HCT116 (cell line): ENCODE data around the gene PRLH. TPM values are rescaled to one million over a fixed set of nuclear protein-coding genes. Genes with fewer than 3 reads are reported as not detected.

Source experiments
- ATAC-seq: fragments of 200-7000 bp; cut with Tn5 transposase; 2 replicates; pipeline ENCODE4 v1.9.1; 2020; ENCODE audit warnings: mild to moderate bottlenecking, moderate library complexity
- BruUV-seq: library from RNA; stranded (reverse); fragments of 400-500 nt; replicated peaks from 2 replicates; lab custom pipeline; 2021; lab: Mats Ljungman, UMichigan
- CTCF ChIA-PET: fragments of 300-600 bp; sonication (Branson Sonifier 250); formaldehyde crosslinking; loops from one replicate; lab custom pipeline; 2021; ENCODE audit warnings: antibody characterized with exemption; lab: Charles Lee
- POLR2A ChIA-PET: fragments of 300-600, 350-600 bp; sonication (Branson Sonifier 250); formaldehyde crosslinking; loops from one replicate; lab custom pipeline; 2021; ENCODE audit warnings: antibody characterized with exemption; lab: Charles Lee
- RAD21 ChIA-PET, 2 experiments: fragments of 300-600 bp; sonication (Branson Sonifier 250); formaldehyde crosslinking; loops; one replicate each; lab custom pipeline; 2023; ENCODE audit warnings: low total read pairs in 2 of 2; ENCODE audit not compliant: uncharacterized antibody in 2 of 2, unreplicated experiment in 2 of 2, low non-redundant PET in 1 of 2; lab: Charles Lee
- DNase-seq: peaks from one replicate; pipeline ENCODE4 v3.0.0-alpha.2; 2010; ENCODE audit warnings: low read depth, low spot score
- H2AFZ ChIP-seq: fragments of 200-600 bp; shearing (Covaris generic), sonication (generic); 2 replicates; pipeline ENCODE4 v1.6.1; 2017; ENCODE audit warnings: low read depth, mixed run types, mixed read lengths, antibody characterized with exemption, low read length; ENCODE audit not compliant: poor library complexity, severe bottlenecking
- H3K27ac ChIP-seq: 2 replicates; pipeline ENCODE4 v1.5.1; 2012; ENCODE audit warnings: low read depth, low read length
- H3K27me3 ChIP-seq: fragments of 200-600 bp; sonication (generic); 2 replicates; pipeline ENCODE4 v1.6.1; 2016; ENCODE audit warnings: mixed run types, low read length, mixed read lengths; ENCODE audit not compliant: insufficient read depth
- H3K36me3 ChIP-seq, 2 experiments: fragments of 200-500 bp in 1 of 2; fragments of 200-600 bp in 1 of 2; sonication (Bioruptor generic) in 1 of 2; sonication (generic) in 1 of 2; 2 replicates each; pipeline versions ENCODE4 v1.5.1 to v1.6.1; 2014 to 2016; ENCODE audit warnings: low read length in 2 of 2, inconsistent platforms in 1 of 2, mixed read lengths in 1 of 2, mixed run types in 1 of 2; ENCODE audit not compliant: insufficient read depth in 2 of 2, control insufficient read depth in 1 of 2
- H3K4me1 ChIP-seq, 2 experiments: fragments of 200-600 bp in 1 of 2; sonication (generic) in 1 of 2; 2 replicates each; pipeline versions ENCODE4 v1.5.1 to v1.6.1; 2012 to 2017; ENCODE audit warnings: low read length in 2 of 2, inconsistent platforms in 1 of 2, mild to moderate bottlenecking in 1 of 2, mixed read lengths in 1 of 2, mixed run types in 1 of 2, moderate library complexity in 1 of 2; ENCODE audit not compliant: insufficient read depth in 2 of 2, control insufficient read depth in 1 of 2
- H3K4me2 ChIP-seq: fragments of 200-600 bp; sonication (generic); 2 replicates; pipeline ENCODE4 v1.6.1; 2017; ENCODE audit warnings: mixed run types, low read length, mixed read lengths
- H3K4me3 ChIP-seq, 2 experiments: fragments of 200-600 bp in 1 of 2; sonication (generic) in 1 of 2; replicated peaks in 1 of 2; 2 replicates each; pipeline ENCODE4 v1.5.1; 2011 to 2016; ENCODE audit warnings: low read length in 2 of 2, control low read depth in 1 of 2, low read depth in 1 of 2, mild to moderate bottlenecking in 1 of 2, mixed read lengths in 1 of 2, mixed run types in 1 of 2
- H3K79me2 ChIP-seq: fragments of 200-600 bp; sonication (generic); 2 replicates; pipeline ENCODE4 v1.6.1; 2017; ENCODE audit warnings: mild to moderate bottlenecking, mixed run types, low read length, moderate library complexity, mixed read lengths; ENCODE audit not compliant: insufficient read depth
- H3K9ac ChIP-seq: fragments of 200-600 bp; sonication (generic); 2 replicates; pipeline ENCODE4 v1.6.1; 2016; ENCODE audit warnings: low read length, mixed read lengths
- H3K9me2 ChIP-seq: fragments of 200-600 bp; sonication (generic), shearing (Covaris generic); 2 replicates; pipeline ENCODE4 v1.6.1; 2017; ENCODE audit warnings: mixed run types, mild to moderate bottlenecking, moderate library complexity; ENCODE audit not compliant: insufficient read depth
- H3K9me3 ChIP-seq, 2 experiments: fragments of 200-500 bp in 1 of 2; fragments of 200-600 bp in 1 of 2; sonication (Bioruptor generic) in 1 of 2; sonication (generic) in 1 of 2; 2 replicates each; pipeline ENCODE4 v1.6.1; 2014 to 2017; ENCODE audit warnings: low read length in 2 of 2, mixed read lengths in 2 of 2, inconsistent platforms in 1 of 2, low read depth in 1 of 2, mild to moderate bottlenecking in 1 of 2, mixed run types in 1 of 2, moderate library complexity in 1 of 2; ENCODE audit not compliant: control insufficient read depth in 1 of 2, insufficient read depth in 1 of 2
- H4K20me1 ChIP-seq: fragments of 200-600 bp; sonication (generic), shearing (Covaris generic); 2 replicates; pipeline ENCODE4 v1.6.1; 2017; ENCODE audit warnings: mixed run types, mild to moderate bottlenecking, moderate library complexity; ENCODE audit not compliant: insufficient read depth
- ATF3 ChIP-seq: IDR thresholded peaks from 2 replicates; pipeline ENCODE4 v1.6.1; 2012
- CBX3 ChIP-seq: IDR thresholded peaks from 2 replicates; pipeline ENCODE4 v1.6.1; 2012; ENCODE audit warnings: low read depth
- CTCF ChIP-seq, 3 experiments: fragments of 200-600 bp in 1 of 3; sonication (generic) in 1 of 3; IDR thresholded peaks in 2 of 3; conservative IDR thresholded peaks in 1 of 3; 2 replicates each; pipeline ENCODE4 v1.5.1; 2012 to 2017; ENCODE audit warnings: low read depth in 2 of 3, low read length in 2 of 3, antibody characterized with exemption in 1 of 3, borderline replicate concordance in 1 of 3, control low read depth in 1 of 3, mild to moderate bottlenecking in 1 of 3, mixed read lengths in 1 of 3, mixed run types in 1 of 3, moderate library complexity in 1 of 3; ENCODE audit not compliant: insufficient read depth in 1 of 3
- EGR1 ChIP-seq: IDR thresholded peaks from 2 replicates; pipeline ENCODE4 v1.6.1; 2012; ENCODE audit warnings: low read depth
- EZH2 ChIP-seq: fragments of 200-600 bp; sonication (generic); IDR thresholded peaks from 2 replicates; pipeline ENCODE4 v1.6.1; 2017; ENCODE audit warnings: antibody characterized with exemption, mixed run types
- EZH2phosphoT487 ChIP-seq: fragments of 200-600 bp; IDR thresholded peaks from 2 replicates; pipeline ENCODE4 v1.6.1; 2018; ENCODE audit warnings: antibody characterized with exemption, borderline replicate concordance
- FOSL1 ChIP-seq: IDR thresholded peaks from 2 replicates; pipeline ENCODE4 v1.6.1; 2012; ENCODE audit warnings: low read depth
- MAX ChIP-seq: IDR thresholded peaks from 2 replicates; pipeline ENCODE4 v1.6.1; 2012
- POLR2A ChIP-seq: IDR thresholded peaks from 2 replicates; pipeline ENCODE4 v1.7.0; 2011; ENCODE audit warnings: borderline replicate concordance; ENCODE audit not compliant: insufficient read depth, insufficient read length; ENCODE audit errors: extremely low read depth
- POLR2AphosphoS5 ChIP-seq: IDR thresholded peaks from 2 replicates; pipeline ENCODE4 v1.6.1; 2011; ENCODE audit warnings: mild to moderate bottlenecking, low read depth, low read length, moderate library complexity
- RAD21 ChIP-seq: IDR thresholded peaks from 2 replicates; pipeline ENCODE4 v1.6.1; 2012; ENCODE audit warnings: low read depth, mild to moderate bottlenecking
- REST ChIP-seq: IDR thresholded peaks from 2 replicates; pipeline ENCODE4 v1.6.1; 2012; ENCODE audit warnings: low read depth
- SIN3A ChIP-seq: IDR thresholded peaks from 2 replicates; pipeline ENCODE4 v1.6.1; 2012; ENCODE audit warnings: low read depth
- SP1 ChIP-seq: IDR thresholded peaks from 2 replicates; pipeline ENCODE4 v1.6.1; 2012; ENCODE audit warnings: low read depth
- SRF ChIP-seq: IDR thresholded peaks from 2 replicates; pipeline ENCODE4 v1.6.1; 2012; ENCODE audit warnings: low read depth
- TCF7L2 ChIP-seq: IDR thresholded peaks from 2 replicates; pipeline ENCODE4 v1.7.0; 2011; ENCODE audit warnings: borderline replicate concordance, inconsistent platforms; ENCODE audit not compliant: insufficient read depth, insufficient read length; ENCODE audit errors: extremely low read depth
- YY1 ChIP-seq: IDR thresholded peaks from 2 replicates; pipeline ENCODE4 v1.6.1; 2011; ENCODE audit warnings: low read length, low read depth, moderate library complexity, mild to moderate bottlenecking; ENCODE audit not compliant: insufficient replicate concordance; ENCODE audit errors: extremely low read depth
- ZBTB33 ChIP-seq: IDR thresholded peaks from 2 replicates; pipeline ENCODE4 v1.6.1; 2011; ENCODE audit warnings: mild to moderate bottlenecking, low read length, moderate library complexity; ENCODE audit not compliant: insufficient replicate concordance; ENCODE audit errors: extremely low read depth
- ZNF274 ChIP-seq: fragments of 200-500 bp; sonication (Bioruptor generic); IDR thresholded peaks from 2 replicates; pipeline ENCODE4 v1.6.1; 2014; ENCODE audit warnings: mild to moderate bottlenecking, low read depth, low read length, inconsistent platforms
- intact Hi-C: fragments of 100-400 bp; cut with micrococcal nuclease; formaldehyde crosslinking; loops from 2 replicates; pipeline ENCODE4 v1.10.0; 2022
- total RNA-seq: library from RNA; stranded (reverse); gene quantifications from one replicate; pipeline ENCODE4 v1.2.1, GENCODE V29; 2021; ENCODE audit not compliant: unreplicated experiment

PRLH gene
- total RNA-seq, 1 experiment from 2014 or later = not detected

- Histone ChIP-seq H3K4me1 (no peaks in the 10 kb centered on the region), H3K4me2 (no peak overlapping the region), H3K79me2 (no peaks in the 10 kb centered on the region), H3K27me3 (no peaks in the 10 kb centered on the region), H3K9me2 (no peaks in the 10 kb centered on the region), H4K20me1 (no peaks in the 10 kb centered on the region), H2AFZ (no peak overlapping the region), H3K36me3 (peaks cover 12 to 39% of the 10 kb centered on the region in 2 experiments), H3K4me3 (no peak overlapping the region), H3K9ac (no peak overlapping the region), H3K27ac (no peak overlapping the region; the same call in 1 of the 2 replicates), H3K9me3 (peaks cover 11 to 14% of the 10 kb centered on the region in 2 experiments; a peak in 3 of 4 replicates)
- BruUV-seq = no TSS peak
- intact Hi-C loops = no loop called here
- CTCF ChIA-PET = interaction anchor here (1.8 kb wide), 1 partner anchor 41 kb away, joined by 4 read pairs; no protein-coding TSS in a partner anchor
- RAD21 ChIA-PET = no interaction called here
- no peak for TF ChIP-seq MAX
- no peak for TF ChIP-seq SRF
- TF ChIP-seq ATF3 = no peak
- no peak for TF ChIP-seq YY1
- no peak for TF ChIP-seq SP1
- TF ChIP-seq TCF7L2 = no peak
- TF ChIP-seq FOSL1 = no peak
- TF ChIP-seq CTCF (IDR thresholded peaks at IDR 0.05 in 2 of 3, conservative IDR thresholded peaks at IDR 0.05 in 1 of 3; ENCODE audit: borderline replicate concordance in 1 of 3, insufficient read depth in 1 of 3, low read depth in 2 of 3, low read length in 2 of 3) = no peak
- no peak for TF ChIP-seq EZH2phosphoT487
- no peak for TF ChIP-seq ZNF274
- TF ChIP-seq POLR2A = no peak
- no peak for TF ChIP-seq REST
- no peak for TF ChIP-seq SIN3A
- TF ChIP-seq ZBTB33 = no peak
- TF ChIP-seq RAD21 = no peak
- no peak for TF ChIP-seq EZH2
- TF ChIP-seq CBX3 = no peak
- no peak for TF ChIP-seq EGR1
- TF ChIP-seq POLR2AphosphoS5 = no peak
- POLR2A ChIA-PET = no interaction called here
- no peak for DNase-seq
- no peak for ATAC-seq
Observed at GRCh38 chr2:237553948-237554347, 12.4 kb upstream of the PRLH start.
